Tongue (tissue), 2 donors: ENCODE measurements around the gene CD248. TPM values are rescaled to one million over a fixed set of nuclear protein-coding genes. Genes with fewer than 3 reads are reported as not detected.
A peak's percentile ranks its signal among the peaks of the same experiment; 100 is the strongest.
"Not testable (repeated sequence)": the region's sequence is repeated elsewhere in the genome, so short reads cannot be mapped to it uniquely, and the experiment has no call there.

Experiments
- DNase-seq: peaks from one replicate; pipeline ENCODE4 v3.0.0-alpha.2; 2015
- total RNA-seq: library from RNA; depleted of rRNA; stranded (reverse); fragments of >200 nt; gene quantifications from one replicate; pipeline ENCODE4 v1.2.3, GENCODE V29; 2014

The CD248 gene
- total RNA-seq, 1 donor from 2014 or later = 37.6 TPM

GRCh38 chr11:66328302-66329144 lies 11.7 kb upstream of the CD248 start:
- peak; percentile 84 for DNase-seq

GRCh38 chr11:66328031-66328301 lies 11.1 kb upstream of the CD248 start:
- DNase-seq = no peak

GRCh38 chr11:66327171-66328030 lies 10.6 kb upstream of the CD248 start:
- DNase-seq = no peak

- DNase-seq = peak; percentile 33
Measured at GRCh38 chr11:66326261-66327111, 9.6 kb upstream of the CD248 start.

- DNase-seq = no peak
Measured at GRCh38 chr11:66325263-66325671, 8.4 kb upstream of the CD248 start.

GRCh38 chr11:66324664-66325063 lies 7.8 kb upstream of the CD248 start:
- no peak for DNase-seq

GRCh38 chr11:66323684-66324083 lies 6.8 kb upstream of the CD248 start:
- no peak for DNase-seq

- no peak for DNase-seq
Measured at GRCh38 chr11:66322732-66323427, 6.0 kb upstream of the CD248 start.

GRCh38 chr11:66321606-66322005 lies 4.8 kb upstream of the CD248 start:
- DNase-seq = no peak

GRCh38 chr11:66320748-66321147 lies 3.9 kb upstream of the CD248 start:
- not testable (repeated sequence) for DNase-seq

GRCh38 chr11:66320289-66320688 lies 3.4 kb upstream of the CD248 start:
- not testable (repeated sequence) for DNase-seq

GRCh38 chr11:66318600-66318970 lies 1.7 kb upstream of the CD248 start:
- DNase-seq = no peak

GRCh38 chr11:66317723-66318599 lies 1.1 kb upstream of the CD248 start:
- DNase-seq = peak; percentile 63

GRCh38 chr11:66317322-66317722 lies 478 bp upstream of the CD248 start:
- DNase-seq = peak; percentile 67

GRCh38 chr11:66315921-66316811 lies 678 bp downstream of the CD248 start:
- DNase-seq = no peak

GRCh38 chr11:66315498-66315885 lies 1.4 kb downstream of the CD248 start:
- DNase-seq = no peak

- no peak for DNase-seq
Measured at GRCh38 chr11:66314561-66315497, 2.0 kb downstream of the CD248 start.

GRCh38 chr11:66314186-66314501 lies 2.7 kb downstream of the CD248 start:
- DNase-seq = no peak
